ENCODE measurements around the gene EZH2.

The EZH2 gene

GRCh38 chr7:148761499-148762278, 122.4 kb downstream of the EZH2 start:
- no peak for FAIRE-seq

Data from G401.6 (cell line).